GM12872 (cell line): ENCODE measurements around the gene XYLT1.

ENCODE experiments used
- CTCF ChIP-seq: IDR thresholded peaks from 3 replicates; pipeline ENCODE4 v1.5.1; 2011; ENCODE audit warnings: low read depth, mild to moderate bottlenecking, low read length, moderate library complexity; ENCODE audit not compliant: insufficient read depth

XYLT1 gene

GRCh38 chr16:17281052-17281451 is 189.7 kb downstream of the XYLT1 start:
- TF ChIP-seq CTCF = no peak

DNA sequence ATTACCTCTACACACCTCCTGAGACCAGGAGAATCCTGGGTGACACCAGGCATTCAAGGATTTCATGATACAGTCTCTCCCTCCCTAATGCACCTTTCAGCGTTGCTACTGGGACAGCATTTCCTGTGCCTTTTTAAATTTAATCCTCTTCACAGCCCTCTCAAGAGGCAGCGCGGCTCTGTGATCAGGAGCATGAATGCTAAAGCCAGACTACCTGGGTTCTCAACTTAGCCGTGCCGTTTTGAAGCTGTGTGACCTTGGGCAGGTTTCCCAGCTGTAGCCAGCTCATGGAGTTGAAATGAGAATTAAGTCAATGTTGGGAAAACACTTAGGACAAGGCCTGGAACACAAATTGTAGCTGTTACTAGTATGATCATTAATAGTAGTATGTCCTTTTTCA is 191.8 kb downstream of the XYLT1 start:
- TF ChIP-seq CTCF = no peak

- TF ChIP-seq CTCF = peak; percentile 48
Observed at GRCh38 chr16:17277981-17278381, 192.8 kb downstream of the XYLT1 start.

- no peak for TF ChIP-seq CTCF
Observed at GRCh38 chr16:17276610-17277009, 194.2 kb downstream of the XYLT1 start.

DNA sequence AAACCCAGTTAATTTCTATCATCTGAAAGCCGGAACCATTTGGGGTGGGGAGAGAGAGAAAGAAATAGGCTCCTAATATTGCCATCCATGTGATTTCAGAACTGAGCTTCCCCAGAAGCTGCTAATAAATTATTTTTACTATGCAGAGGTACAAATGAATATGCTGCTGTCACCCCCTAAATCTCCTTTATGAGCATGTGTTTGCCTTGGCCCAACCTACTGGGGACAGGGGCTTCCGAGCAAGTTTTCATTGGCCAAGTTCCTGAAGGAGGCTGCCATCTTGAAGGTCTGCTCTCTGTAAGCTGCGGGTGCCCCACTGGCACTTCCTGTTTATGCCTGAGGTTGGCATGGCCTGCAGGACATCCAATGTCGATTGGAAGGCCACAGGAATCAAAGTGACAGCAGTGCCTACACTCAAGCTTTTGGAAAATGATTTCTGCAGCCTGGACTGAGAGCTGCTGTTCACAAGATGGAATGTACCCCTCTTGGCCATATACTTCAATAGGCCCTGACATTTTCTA is 194.7 kb downstream of the XYLT1 start:
- no peak for TF ChIP-seq CTCF

GRCh38 chr16:17275076-17276009 is 195.4 kb downstream of the XYLT1 start:
- TF ChIP-seq CTCF = no peak

DNA sequence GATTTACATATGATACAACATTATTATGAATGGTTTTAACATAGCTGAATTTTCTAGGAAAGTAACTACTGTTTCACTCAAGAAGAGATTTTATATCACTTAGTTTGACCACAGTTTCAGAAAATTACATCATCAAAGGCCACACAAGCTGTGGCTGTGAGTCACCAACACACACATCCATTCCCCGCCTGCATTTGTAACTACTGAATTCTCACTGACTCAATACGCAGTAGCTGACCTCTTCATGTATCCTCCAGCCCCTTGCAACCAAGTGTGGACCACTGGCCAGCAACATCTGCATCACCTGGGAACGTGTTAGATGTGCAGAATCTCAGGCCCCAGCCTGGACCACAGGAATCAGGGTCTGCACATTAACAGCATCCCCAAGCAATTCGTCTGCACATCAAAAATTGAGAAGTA is 197.6 kb downstream of the XYLT1 start:
- no peak for TF ChIP-seq CTCF
